NCI-H226 (cell line): ENCODE results near the gene LYZL1.
"Not testable (repeated sequence)": the region's sequence is repeated elsewhere in the genome, so short reads cannot be mapped to it uniquely, and the experiment has no call there.

Source experiments
- DNase-seq: peaks from one replicate; pipeline ENCODE4 v3.0.0-alpha.2; 2015

LYZL1 gene

DNA sequence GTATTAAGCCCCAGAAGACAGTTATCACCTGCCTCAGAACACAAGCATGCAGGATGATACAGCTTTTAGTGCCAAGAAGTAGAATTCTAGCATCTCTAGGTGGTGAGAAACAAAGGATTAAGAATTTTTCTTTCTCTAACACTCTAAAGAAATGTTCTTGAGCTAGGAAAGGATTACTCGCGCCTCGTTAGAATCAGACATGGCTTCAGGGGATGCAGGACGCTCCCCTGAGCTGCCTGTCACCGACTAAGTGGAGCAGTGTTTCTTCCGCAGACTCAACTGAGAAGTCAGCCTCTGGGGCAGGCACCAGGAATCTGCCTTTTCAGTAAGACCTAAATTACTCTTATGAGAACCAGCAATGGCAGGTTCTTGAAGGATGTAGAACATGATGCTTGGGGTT is at the start of gene LYZL1:
TSS of gene LYZL1 (plus strand) at position 165 of the 400 bp plus-strand sequence. CDS start 2,798 bp downstream, outside the sequence.
- not testable (repeated sequence) for DNase-seq

DNA sequence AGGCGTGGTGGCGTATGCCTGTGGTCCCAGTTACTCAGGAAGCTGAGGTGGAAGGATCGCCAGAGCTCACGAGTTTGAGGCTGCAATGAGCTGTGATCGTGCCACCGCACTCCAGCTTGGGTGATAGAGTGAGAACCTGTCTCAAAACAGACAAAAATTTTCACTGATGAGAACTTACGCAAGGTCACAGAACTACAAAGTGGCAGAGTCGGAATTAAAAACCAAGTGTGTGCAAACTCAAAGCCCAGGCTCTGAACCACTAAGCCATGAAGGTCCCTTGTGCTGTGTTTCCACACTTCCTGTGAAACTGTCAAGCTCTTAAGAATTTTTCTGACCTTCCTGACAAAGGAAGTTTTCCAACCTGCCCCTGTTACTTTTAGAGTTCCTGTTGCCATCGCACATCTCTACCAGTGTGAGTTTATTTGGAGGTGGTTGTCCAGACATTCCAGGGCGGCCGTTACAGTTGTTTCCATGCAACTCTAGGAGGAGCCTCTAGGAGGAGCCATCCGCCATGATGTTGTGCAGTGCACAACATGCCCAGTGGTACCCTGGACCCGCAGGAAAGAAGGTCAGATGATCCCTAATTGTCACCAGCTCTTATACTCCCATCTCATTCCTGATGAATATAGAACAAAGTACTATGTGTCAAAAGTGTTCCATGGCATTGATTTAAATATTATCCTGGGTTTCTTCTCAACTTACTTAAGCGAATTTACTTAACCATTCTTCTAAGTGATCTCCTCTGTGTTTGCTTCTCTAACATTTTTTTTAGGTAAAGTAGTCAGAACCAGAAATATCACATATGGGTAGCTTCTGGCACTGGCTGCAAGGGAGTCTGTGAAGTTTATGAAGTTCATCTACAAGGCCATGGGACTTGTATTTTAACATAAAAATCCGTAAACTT is 49.0 kb upstream of the LYZL1 start:
- no peak for DNase-seq

DNA sequence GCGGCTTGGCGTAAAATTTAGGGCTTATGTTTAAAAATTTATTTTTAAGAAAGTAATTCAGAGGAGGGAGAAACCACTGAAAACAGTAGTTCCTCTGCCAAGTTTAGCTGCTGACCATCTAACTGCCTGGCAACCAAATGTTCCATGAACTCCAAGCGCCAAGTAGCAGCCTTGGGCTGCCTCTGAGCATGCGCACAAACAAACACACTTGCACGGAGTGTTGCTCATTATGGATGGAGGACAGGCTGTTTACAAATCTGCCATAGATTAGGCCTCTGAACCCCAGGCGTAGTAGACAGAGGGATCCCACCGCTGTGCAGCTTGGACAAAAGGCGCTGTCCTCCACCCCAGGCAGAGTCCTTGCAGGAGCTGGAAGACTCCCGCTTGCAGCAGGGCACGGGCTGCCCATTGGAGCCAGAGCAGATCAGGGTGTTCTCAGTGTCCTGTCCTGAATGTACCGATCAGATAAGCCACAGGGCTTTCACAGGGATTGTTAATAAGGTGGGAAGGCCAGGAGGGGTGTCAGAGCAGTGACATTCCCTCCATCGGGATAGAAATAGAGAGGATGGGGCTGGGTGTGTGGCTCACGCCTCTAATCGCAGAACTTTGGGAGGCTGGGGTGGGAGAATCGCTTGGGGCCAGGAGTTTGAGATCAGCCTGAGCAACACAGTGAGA is 47.7 kb upstream of the LYZL1 start:
- no peak for DNase-seq

DNA sequence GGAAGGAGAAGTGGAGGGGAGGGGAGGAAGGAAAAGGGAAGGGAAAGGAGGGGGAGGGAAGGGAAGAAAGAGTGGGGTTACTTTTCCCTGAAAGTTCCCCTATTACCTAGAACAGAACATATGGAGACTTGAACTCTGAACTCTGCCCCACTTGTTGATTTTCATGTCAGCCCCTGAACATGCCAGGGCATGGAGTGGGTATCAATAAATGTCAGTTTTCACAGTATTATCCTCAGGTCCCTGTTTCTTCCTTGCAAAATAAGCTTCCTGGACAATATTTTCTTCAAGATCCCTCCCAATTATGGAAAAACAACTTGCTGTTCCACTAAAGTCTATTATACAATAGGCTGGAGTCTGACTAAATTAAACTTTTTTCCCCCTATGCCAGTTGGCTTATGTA is 46.9 kb upstream of the LYZL1 start:
- no peak for DNase-seq

DNA sequence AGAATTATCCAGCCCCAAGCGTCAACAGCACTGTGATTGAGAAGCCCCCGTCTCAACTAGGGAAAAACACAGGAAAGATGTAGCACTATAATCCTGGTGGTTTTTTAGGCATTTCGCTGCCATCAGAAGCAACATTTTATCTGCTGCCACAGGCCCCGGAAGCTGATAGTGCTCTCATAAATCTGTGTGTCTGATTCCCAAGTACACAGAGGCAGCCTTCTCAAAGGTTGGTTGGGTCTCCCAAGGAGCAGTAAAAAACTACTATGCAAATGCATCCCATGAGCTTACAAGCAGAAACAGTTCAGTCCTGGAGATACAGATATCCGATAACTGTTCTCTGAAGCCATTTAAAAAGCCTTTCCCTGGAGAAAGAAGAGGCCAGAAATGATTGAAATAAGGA is 45.8 kb upstream of the LYZL1 start:
- no peak for DNase-seq

DNA sequence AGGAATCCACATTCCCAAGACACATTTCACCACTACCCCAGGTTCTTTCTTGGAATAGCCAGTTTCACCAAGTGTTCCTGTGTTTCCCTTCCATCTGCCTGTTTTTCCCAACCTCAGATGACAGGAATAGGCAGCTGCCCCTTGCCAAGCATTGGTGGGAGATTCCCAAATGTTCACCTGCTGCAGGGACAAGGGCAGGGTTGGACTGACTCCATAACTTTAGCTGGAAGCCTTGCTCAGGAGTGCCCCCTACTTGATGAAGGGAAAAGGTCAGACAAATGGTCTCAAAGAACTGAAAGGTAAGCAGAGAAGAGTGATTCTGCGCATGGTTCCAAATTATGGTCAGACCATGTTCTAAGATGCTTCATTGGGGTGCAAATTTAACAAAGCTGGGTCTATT is 45.1 kb upstream of the LYZL1 start:
- DNase-seq, result no peak

DNA sequence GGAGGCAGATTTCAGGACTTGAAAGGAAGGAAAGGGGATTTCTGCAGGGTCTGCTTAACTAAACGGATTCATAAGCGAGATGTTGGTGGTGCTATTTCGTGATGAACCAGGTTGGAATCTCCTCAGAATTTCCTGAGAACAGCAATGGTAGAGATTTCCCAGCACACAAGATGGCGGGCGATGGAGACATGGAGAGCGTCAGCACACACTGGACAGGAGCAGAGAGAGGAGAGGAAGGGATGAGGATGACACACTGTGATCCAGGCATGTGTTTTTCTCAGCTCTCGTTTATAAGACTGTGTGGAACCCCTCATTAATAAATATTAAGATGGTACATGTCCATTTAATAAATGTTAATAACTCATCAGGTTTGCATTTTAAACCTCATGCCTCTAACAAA is 43.9 kb upstream of the LYZL1 start:
- no peak for DNase-seq

DNA sequence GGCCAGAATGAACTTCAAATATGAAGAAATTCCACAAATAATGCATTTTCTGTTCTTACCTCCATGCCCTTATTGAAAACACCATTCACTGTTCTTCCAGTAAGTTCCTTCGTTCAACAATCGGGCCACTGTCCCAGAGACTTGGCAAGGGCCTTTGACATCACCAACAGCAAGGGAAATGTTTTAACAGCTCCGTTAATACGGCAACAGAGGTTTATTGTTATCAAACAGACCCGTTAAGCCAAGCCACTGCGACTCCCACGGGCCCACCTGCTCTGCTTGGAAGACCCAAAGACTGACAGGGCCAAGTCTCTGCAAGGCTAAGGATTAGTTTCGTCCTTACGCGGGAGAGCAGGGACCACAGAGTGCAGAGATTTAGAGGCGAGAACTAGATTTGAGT is 43.4 kb upstream of the LYZL1 start:
- DNase-seq, result no peak

DNA sequence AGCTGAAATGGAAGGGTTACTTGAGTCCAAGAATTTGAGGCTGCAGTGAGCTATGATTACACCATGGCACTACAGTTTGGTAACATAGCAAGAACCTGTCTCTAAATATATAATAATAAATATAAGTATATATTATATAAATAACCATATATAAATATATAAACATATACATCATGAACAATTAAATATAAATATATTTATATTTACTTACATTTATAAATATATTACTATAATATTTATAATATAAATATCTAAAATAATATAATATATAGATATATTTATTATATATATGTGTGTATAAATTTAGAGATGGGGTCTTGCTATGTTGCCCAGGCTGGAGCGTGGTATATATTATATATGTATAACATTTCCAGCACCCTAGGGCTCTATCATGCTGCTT is 42.4 kb upstream of the LYZL1 start:
- no peak for DNase-seq

DNA sequence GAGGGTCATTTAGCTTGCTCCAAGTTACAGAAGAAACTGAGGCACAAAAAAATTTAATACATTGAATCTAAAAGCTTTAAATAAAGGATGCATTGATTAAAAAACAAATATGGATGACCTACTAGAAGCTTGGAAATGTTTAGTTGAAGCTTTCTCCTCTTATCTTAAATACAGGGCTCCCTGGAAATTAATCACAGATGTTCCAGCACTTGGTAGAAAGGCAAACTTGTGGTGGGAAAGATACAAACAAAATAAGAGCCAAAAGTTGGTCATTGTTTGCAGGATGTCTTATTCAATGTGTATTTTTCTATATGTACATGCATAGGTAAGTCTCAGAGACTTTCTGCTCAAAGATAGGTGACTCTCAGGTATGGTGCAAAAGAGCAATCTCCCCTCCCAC is 40.7 kb upstream of the LYZL1 start:
- DNase-seq, result no peak

DNA sequence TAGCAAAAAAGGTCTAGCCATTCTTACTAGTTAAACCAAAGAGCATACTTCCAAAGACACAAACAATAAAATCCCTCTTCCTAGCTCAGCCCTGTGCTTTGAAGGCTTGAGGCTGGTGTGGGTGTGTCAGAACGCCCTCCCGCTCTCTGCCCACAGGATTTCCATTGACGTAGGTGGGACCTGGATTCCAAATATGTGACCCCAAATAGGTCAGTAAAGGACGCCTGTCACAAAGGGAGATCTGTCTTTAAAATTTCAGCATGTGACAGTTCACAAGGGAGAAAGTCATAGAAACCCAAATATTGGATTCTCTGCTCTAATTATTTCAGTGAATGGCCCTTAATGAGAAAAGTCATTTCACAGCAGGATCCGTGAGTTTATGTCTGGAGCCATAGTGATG is 39.9 kb upstream of the LYZL1 start:
- DNase-seq, result no peak

DNA sequence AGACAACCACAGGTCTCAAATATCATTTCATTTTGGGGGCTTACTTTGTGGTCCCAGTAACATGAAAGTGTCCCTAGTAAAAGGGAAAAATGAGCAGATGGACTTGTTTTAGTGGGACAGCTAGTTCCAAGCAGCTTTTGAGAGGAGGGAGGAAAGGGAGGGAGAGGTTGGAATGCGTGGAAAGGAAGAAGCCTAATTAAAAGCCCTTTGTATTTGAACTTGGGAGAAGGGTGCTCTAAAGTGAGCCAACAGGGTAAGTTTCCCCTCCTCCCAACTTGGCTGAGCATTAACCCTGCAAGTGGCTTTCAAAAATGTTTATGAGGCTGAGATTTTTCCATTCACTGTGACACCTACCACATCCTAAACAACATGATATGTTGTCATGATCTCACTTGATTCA is 38.8 kb upstream of the LYZL1 start:
- DNase-seq, result no peak

DNA sequence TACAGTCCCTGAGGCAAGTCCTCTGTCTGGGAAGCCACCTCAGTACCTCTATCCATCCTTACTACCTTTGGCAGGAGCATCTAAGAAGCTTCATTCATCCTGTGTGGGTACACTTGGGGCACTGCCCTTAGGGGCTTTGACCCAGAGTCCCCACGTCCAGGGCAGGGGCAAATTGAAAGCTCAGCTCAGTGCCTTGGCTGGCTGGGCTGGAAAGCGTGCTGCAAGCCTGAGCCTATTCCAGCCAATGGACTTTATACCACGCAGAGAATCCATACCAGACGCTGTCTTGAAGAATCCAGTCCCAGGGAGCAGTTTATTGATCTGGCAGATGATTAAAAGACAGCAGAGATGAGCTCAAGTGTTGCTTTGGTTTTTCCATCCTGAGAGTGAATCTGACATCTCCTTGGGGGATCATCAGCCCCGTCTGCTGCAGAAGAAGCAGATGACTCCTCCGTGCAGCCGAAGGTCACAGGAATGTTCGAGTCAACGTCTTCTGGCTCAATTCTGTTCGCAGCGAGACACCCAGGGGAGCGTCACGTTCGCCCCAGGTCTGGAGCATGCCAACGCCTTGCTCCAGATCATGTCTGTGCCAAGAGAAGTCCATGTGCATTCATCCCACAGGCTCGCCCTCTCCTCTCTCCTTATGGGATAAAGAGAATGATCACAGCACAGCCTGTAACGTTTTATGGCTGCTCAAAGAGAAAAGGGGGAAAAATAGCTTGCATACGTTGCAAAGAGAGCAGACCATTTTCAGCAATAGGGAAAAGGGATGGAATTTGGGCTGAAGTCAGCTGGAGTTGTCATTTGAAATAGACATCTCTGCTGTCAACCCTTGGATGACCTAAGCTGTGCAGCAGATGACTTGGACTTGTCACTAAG is 35.8 kb upstream of the LYZL1 start:
- no peak for DNase-seq

DNA sequence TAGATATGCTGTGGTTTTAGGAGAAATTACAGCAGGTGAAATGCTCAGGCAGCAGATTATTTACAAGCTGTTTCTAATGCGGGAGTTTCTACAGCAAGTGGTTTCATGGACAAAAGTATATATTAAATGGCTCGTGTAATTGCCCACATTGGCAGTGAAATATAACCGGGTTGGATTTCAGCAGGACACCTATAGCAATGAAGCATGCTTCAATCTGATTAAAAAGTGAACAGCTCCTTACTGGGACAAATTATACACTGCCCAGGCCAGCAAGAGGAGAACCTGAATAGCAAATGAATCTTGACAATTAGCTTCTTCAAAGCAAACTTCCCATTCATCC is 35.2 kb upstream of the LYZL1 start:
- DNase-seq, result no peak

DNA sequence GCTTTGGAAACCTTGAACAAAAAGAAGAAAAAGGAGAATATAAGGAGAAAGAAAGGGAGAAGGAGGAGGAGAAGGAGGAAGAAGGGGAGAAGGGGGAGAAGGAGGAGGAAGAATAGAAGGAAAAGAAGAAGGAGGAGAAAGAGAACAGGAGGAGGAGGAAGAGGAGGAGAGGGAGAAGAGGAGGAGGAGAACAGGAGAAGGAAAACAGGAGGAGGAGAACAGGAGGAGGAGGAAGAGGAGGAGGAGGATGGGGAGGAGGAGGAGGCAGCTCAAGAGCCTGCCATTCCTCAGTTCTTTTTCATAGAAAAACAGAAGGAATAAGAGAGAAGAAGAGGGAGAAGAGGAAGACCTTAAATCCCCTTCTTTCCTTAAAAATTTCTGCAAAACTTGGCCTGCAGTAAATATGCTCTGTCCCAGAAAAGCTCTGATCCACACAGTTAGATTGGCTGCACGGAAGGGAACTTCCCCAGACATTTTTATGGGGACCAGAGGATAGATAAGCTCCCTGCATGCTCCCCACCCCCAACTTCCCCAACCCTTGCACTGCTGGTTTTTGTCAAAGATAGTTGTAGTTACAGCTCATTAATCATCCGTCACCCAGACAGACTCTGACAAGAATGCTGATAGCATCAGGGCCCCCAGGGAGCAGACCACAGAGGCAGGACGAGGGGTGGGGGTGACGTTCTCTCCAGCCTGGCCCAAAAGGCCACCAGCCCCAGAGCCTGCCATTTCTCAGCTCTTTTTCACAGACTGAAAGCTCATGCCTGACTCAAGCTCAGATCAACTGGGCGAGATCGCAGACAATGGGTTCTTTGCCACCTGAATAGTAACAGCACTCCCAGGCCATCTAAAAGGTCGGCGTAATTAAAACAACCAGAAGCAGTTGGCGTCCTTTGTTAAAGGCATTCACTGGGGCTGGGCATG is 34.5 kb upstream of the LYZL1 start:
- peak; percentile 4 for DNase-seq

DNA sequence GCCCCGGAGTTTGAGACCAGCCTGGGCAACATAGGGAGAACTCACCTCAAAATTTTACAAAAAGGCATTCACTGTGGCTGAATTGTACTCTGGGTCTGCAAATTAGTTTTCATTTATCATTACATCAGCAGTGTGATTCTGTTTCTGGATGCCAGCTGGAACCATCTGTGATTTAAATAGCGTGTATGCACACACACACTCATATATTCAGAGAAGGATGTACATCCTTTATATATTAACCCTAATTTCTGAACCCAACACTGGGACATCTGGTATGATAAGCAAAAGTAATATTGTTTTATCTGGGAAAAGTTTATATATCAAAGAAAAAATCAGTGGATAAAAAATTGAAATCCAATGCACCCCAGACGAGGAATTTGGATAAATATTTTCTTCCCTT is 33.8 kb upstream of the LYZL1 start:
- DNase-seq, result no peak

DNA sequence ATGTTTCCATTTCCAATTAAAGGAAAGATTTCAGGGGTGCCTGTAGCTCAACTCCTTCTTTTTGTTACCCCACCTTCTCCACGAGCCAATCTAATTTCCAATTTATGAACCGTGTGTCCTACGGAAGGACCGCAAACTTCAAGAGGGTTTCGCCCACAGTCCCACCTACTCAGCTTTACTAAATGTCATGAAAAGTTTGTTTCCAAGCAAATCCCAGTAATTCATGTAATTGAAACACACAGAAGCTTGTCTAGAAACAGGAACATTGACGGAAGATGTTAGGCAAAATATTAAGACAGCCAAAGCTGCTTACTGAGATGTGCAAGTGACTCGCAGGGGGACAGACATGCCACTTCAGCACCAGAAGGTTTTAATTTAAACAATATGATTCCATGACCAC is 32.9 kb upstream of the LYZL1 start:
- DNase-seq, result no peak

DNA sequence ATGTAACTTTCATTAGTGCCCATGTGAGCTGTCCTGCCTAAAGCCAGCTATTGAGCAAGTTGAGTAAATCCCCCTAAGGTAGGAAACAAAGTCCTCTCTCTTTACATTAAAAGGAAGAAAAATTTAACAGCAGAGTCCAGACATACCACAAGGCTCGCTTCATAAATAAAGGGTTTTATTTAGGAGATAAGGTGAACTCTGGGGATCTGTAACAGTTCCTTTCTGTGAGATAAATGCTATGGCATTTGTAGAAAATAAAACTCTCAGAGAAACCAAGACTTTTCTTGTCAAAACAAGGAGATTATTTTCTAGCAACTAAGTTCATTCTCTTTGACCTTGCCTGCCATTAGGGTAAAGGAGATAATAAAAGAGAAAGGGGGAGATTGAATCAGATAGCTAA is 32.3 kb upstream of the LYZL1 start:
- DNase-seq, result peak; percentile 9

DNA sequence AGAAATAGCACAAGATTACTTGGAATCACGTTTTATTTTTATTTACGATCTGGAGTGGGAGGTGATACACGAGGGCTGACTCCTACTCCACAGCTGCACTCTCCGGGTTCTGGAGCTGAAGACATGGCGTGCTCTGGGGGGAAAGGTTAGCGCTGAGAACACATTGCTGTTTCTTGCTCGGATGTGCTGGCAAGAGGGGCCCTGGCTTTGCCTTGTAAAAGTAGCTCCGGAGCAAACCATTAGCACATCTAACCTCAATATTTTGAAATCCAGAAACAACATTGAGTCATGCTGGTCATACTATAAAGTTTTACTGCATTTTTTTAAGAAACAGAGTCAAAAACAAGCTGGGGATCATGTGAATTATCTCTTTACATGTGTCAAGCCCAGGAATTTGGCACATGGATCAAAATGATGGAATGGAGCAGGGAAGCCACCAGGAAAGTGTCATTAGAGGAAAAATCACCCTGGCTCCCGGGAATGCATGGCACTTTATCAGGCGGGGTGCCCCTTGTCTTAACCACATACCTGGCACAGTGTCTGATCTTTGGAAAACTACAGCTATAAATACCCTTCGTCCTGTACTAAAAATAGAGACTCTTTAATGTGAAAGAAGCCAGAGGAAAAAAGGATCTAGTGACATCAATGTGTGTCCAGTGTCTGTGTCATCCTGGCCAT is 31.6 kb upstream of the LYZL1 start:
- peak; percentile 51 for DNase-seq

DNA sequence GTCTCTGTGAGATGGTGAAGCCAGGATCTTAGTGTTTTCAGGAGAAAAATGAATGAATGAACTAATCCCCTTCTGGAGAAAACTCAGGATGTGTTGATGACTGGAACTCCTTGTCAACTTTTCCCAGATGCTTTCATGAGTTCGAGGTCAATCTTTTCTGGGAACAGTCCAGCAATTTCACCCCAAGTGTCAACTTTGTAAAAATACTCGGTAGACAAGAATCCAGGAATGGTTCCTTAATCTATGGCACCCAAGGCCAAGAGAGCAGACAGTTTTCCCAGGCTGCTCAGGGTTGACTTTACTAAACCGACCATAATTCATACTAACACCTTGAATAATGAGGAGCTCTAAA is 31.1 kb upstream of the LYZL1 start:
- DNase-seq, result peak; percentile 2

DNA sequence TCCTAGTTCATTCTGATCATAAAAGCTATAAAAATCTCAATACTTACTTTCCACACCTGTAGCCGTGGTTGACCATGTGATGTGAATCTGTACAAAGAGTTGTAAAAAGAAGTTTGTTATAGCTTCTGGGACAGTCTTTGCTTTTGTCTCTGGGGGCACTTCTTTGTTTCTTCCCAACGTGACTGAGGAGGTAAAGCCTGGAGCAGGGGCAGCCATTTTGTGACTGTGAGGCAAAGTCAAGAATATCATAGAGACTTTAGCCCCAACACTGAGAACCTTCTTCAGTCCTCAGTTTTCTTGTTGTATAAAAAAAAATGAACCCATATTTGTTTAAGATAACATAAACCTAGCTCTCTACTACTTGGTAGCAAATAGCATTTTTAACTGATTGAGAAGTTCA is 29.4 kb upstream of the LYZL1 start:
- no peak for DNase-seq

DNA sequence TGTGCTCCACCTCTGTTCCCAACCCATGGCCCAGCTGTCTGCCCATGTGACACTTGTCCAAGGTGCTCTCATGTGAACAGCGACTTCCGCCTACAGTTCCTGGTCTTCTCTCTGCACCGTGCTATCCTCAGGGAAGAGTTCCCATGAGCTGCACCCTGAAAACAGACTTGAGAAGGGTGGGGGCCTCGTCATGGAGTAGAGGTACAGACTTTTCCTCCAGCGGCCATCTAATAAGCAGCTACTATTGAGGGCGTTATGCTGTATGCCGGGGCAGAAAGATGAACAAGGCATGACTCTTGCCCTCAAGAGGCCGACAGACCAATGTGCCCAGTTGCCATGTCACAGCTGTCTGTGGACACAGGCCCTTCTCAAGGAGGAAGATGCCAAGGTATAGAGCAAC is 25.4 kb upstream of the LYZL1 start:
- no peak for DNase-seq
